K562 (cell line): Measurements from ENCODE around the gene CHRNA10.

Experiments
- ZBTB1 ChIP-seq: sonication (generic); formaldehyde crosslinking; IDR thresholded peaks from 2 replicates; pipeline ENCODE4 v1.8.1; 2023; ENCODE audit warnings: missing genetic modification reagents, low read depth, mild to moderate bottlenecking, borderline replicate concordance
- TF ChIP-seq, protein P1 (sequence below), 3 experiments: IDR thresholded peaks in 2 of 3; conservative IDR thresholded peaks in 1 of 3; 2 replicates each; pipeline ENCODE4 v1.5.1; 2011 to 2012; ENCODE audit warnings: low read length in 3 of 3, mild to moderate bottlenecking in 3 of 3, control low read depth in 2 of 3, improper control_type of control experiment in 1 of 3, inconsistent platforms in 1 of 3, low read depth in 1 of 3, mixed read lengths in 1 of 3, moderate library complexity in 1 of 3; ENCODE audit not compliant: insufficient read depth in 2 of 3

GRCh38 chr11:3666023-3666530 lies 5.1 kb downstream of the CHRNA10 start:
- TF ChIP-seq, protein P1, sequence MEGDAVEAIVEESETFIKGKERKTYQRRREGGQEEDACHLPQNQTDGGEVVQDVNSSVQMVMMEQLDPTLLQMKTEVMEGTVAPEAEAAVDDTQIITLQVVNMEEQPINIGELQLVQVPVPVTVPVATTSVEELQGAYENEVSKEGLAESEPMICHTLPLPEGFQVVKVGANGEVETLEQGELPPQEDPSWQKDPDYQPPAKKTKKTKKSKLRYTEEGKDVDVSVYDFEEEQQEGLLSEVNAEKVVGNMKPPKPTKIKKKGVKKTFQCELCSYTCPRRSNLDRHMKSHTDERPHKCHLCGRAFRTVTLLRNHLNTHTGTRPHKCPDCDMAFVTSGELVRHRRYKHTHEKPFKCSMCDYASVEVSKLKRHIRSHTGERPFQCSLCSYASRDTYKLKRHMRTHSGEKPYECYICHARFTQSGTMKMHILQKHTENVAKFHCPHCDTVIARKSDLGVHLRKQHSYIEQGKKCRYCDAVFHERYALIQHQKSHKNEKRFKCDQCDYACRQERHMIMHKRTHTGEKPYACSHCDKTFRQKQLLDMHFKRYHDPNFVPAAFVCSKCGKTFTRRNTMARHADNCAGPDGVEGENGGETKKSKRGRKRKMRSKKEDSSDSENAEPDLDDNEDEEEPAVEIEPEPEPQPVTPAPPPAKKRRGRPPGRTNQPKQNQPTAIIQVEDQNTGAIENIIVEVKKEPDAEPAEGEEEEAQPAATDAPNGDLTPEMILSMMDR (IDR thresholded peaks at IDR 0.05 in 2 of 3, conservative IDR thresholded peaks at IDR 0.05 in 1 of 3; ENCODE audit: insufficient read depth in 2 of 3, low read depth in 1 of 3, low read length in 3 of 3): no peak
- no peak for TF ChIP-seq ZBTB1 (CRISPR knock-in tag)
